HepG2 (cell line): ENCODE results near the gene WDR35. TPM values are rescaled to one million over a fixed set of nuclear protein-coding genes. Genes with fewer than 3 reads are reported as not detected.
A peak's percentile ranks its signal among the peaks of the same experiment; 100 is the strongest.

ENCODE experiments used
- AKAP8 ChIP-seq: sonication (generic); formaldehyde crosslinking; IDR thresholded peaks from 2 replicates; pipeline ENCODE4 v1.5.1; 2020; ENCODE audit warnings: mild to moderate bottlenecking, missing genetic modification reagents
- ATF6 ChIP-seq: sonication (generic); formaldehyde crosslinking; conservative IDR thresholded peaks from 2 replicates; pipeline ENCODE4 v1.4.0; 2020; ENCODE audit warnings: missing genetic modification reagents
- GATAD1 ChIP-seq: IDR thresholded peaks from 2 replicates; pipeline ENCODE4 v1.6.1; 2016; ENCODE audit warnings: missing genetic modification reagents, missing compliant biosample characterization
- GFI1 ChIP-seq: sonication (generic); formaldehyde crosslinking; IDR thresholded peaks from 2 replicates; pipeline ENCODE4 v1.5.0; 2020; ENCODE audit warnings: missing genetic modification reagents, mild to moderate bottlenecking, borderline replicate concordance
- HNRNPH1 ChIP-seq: fragments of 200-400 bp; formaldehyde crosslinking; optimal IDR thresholded peaks from 2 replicates; pipeline ENCODE3; 2017; ENCODE audit warnings: mild to moderate bottlenecking, low read depth, low read length
- KLF11 ChIP-seq: IDR thresholded peaks from 2 replicates; pipeline ENCODE4 v1.6.1; 2016; ENCODE audit warnings: missing compliant biosample characterization
- KMT2A ChIP-seq: sonication (generic); formaldehyde crosslinking; IDR thresholded peaks from 2 replicates; pipeline ENCODE4 v1.4.0; 2020; ENCODE audit warnings: missing genetic modification reagents
- MAX ChIP-seq: IDR thresholded peaks from 2 replicates; pipeline ENCODE4 v1.6.1; 2012; ENCODE audit warnings: inconsistent platforms
- SAP130 ChIP-seq: IDR thresholded peaks from 2 replicates; pipeline ENCODE4 v1.6.1; 2016; ENCODE audit warnings: low read depth
- ZBTB43 ChIP-seq: sonication (generic); formaldehyde crosslinking; conservative IDR thresholded peaks from 2 replicates; pipeline ENCODE4 v1.4.0; 2020; ENCODE audit warnings: missing genetic modification reagents
- ZNF230 ChIP-seq: sonication (generic); formaldehyde crosslinking; IDR thresholded peaks from 2 replicates; pipeline ENCODE4 v1.4.0; 2020; ENCODE audit warnings: mild to moderate bottlenecking, missing genetic modification reagents
- ZNF652 ChIP-seq: IDR thresholded peaks from 2 replicates; pipeline ENCODE4 v1.6.1; 2016; ENCODE audit warnings: low read depth, borderline replicate concordance
- ZNF674 ChIP-seq: sonication (generic); formaldehyde crosslinking; IDR thresholded peaks from 2 replicates; pipeline ENCODE4 v1.5.0; 2020; ENCODE audit warnings: low read depth, mild to moderate bottlenecking, missing genetic modification reagents
- ZNF710 ChIP-seq: sonication (generic); formaldehyde crosslinking; IDR thresholded peaks from 2 replicates; pipeline ENCODE4 v1.5.0; 2020; ENCODE audit warnings: mild to moderate bottlenecking, missing genetic modification reagents, borderline replicate concordance
- polyA plus RNA-seq, 8 experiments: library from polyadenylated mRNA; depleted of rRNA in 3 of 8; stranded (reverse) in 7 of 8; unstranded in 1 of 8; fragments of >200 nt; fragmentation: Illumina TruSeq in 4 of 8; extraction: Trizol in 4 of 8; gene quantifications; 2 replicates each; pipeline versions ENCODE4 v1.2.1 to v1.2.3, GENCODE V29; 2011 to 2016; ENCODE audit warnings: low read depth in 4 of 8, missing spikeins in 1 of 8, mixed read lengths in 1 of 8; ENCODE audit not compliant: insufficient read depth in 1 of 8
- total RNA-seq, 5 experiments: library from RNA; depleted of rRNA; stranded (reverse); fragments of >200 nt; fragmentation: Illumina TruSeq; extraction: Trizol; gene quantifications; 2 replicates each; pipeline ENCODE4 v1.2.3, GENCODE V29; 2016; ENCODE audit warnings: low read depth in 1 of 5
- TF ChIP-seq, protein P1 (sequence below): sonication (generic); formaldehyde crosslinking; IDR thresholded peaks from 2 replicates; pipeline ENCODE4 v1.4.0; 2020; ENCODE audit warnings: missing genetic modification reagents, low read depth, mild to moderate bottlenecking, borderline replicate concordance
- TF ChIP-seq, protein P2 (sequence below): sonication (generic); formaldehyde crosslinking; IDR thresholded peaks from 2 replicates; pipeline ENCODE4 v1.8.0; 2022; ENCODE audit warnings: missing genetic modification reagents, mild to moderate bottlenecking, inconsistent platforms, borderline replicate concordance
- TF ChIP-seq, protein P3 (sequence below): sonication (generic); formaldehyde crosslinking; IDR thresholded peaks from 2 replicates; pipeline ENCODE4 v1.8.1; 2022; ENCODE audit warnings: mild to moderate bottlenecking, missing genetic modification reagents

Gene WDR35
- total and polyA plus RNA-seq, 2 of the 13 experiments (the other 11 are each of a cell fraction or from before 2014, with no cell fraction given), result 11.1 to 19.6 TPM

- TF ChIP-seq ATF6 (CRISPR knock-in tag) (no peak), ZNF710 (peak; percentile 100), KMT2A (CRISPR knock-in tag) (no peak), HNRNPH1 (no peak), ZNF652 (CRISPR knock-in tag) (no peak), GFI1 (CRISPR knock-in tag) (peak; percentile 47; the same call in 1 of the 2 replicates), SAP130 (CRISPR knock-in tag) (peak; percentile 92), ZNF674 (CRISPR knock-in tag) (no peak), MAX (0 out of 2 replicates have a peak, but pooled peaks have one; percentile 35), ZNF230 (CRISPR knock-in tag) (no peak), KLF11 (no peak), GATAD1 (peak; percentile 43; the same call in 1 of the 2 replicates), AKAP8 (CRISPR knock-in tag) (no peak), ZBTB43 (CRISPR knock-in tag) (0 out of 2 replicates have a peak, but pooled peaks have one; percentile 50)
- TF ChIP-seq, protein P1, sequence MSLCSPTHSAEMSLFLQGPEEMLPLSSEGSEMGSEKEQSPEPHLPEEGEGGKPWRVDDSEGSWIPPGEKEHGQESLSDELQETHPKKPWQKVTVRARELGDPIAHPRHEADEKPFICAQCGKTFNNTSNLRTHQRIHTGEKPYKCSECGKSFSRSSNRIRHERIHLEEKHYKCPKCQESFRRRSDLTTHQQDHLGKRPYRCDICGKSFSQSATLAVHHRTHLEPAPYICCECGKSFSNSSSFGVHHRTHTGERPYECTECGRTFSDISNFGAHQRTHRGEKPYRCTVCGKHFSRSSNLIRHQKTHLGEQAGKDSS (CRISPR knock-in tag), result 0 out of 2 replicates have a peak, but pooled peaks have one; percentile 22
- TF ChIP-seq, protein P2, sequence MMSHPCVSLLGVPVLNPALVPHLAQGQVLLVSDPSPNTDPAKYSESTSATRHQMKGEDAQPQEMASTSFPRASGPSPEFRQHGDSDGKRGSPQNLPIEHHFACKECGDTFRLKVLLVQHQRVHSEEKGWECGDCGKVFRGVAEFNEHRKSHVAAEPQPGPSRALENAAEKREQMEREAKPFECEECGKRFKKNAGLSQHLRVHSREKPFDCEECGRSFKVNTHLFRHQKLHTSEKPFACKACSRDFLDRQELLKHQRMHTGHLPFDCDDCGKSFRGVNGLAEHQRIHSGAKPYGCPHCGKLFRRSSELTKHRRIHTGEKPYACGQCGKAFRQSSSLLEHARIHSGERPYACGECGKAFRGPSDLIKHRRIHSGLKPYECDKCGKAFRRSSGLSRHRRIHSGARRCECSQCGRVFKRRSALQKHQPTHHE, result no peak
- TF ChIP-seq, protein P3, sequence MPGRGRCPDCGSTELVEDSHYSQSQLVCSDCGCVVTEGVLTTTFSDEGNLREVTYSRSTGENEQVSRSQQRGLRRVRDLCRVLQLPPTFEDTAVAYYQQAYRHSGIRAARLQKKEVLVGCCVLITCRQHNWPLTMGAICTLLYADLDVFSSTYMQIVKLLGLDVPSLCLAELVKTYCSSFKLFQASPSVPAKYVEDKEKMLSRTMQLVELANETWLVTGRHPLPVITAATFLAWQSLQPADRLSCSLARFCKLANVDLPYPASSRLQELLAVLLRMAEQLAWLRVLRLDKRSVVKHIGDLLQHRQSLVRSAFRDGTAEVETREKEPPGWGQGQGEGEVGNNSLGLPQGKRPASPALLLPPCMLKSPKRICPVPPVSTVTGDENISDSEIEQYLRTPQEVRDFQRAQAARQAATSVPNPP, result no peak
These were observed 18.8 kb upstream of the WDR35 start (continued) for GRCh38 chr2:20008703-20009102.
